Colonic mucosa (tissue), 4 donors: ENCODE results near the gene NUP98. TPM values are rescaled to one million over a fixed set of nuclear protein-coding genes. Genes with fewer than 3 reads are reported as not detected.
"Not testable (repeated sequence)": the region's sequence is repeated elsewhere in the genome, so short reads cannot be mapped to it uniquely, and the experiment has no call there.

ENCODE experiments used
- DNase-seq: peaks from one replicate; pipeline ENCODE4 v3.0.0-alpha.2; 2020
- H3K27ac ChIP-seq: fragments of 200-600 bp; one replicate; pipeline ENCODE4 v1.8.0; 2021
- H3K27me3 ChIP-seq: fragments of 200-600 bp; one replicate; pipeline ENCODE4 v1.8.0; 2021
- H3K36me3 ChIP-seq: fragments of 200-600 bp; one replicate; pipeline ENCODE4 v1.8.0; 2021
- H3K4me1 ChIP-seq: fragments of 200-600 bp; one replicate; pipeline ENCODE4 v1.8.0; 2021; ENCODE audit warnings: mild to moderate bottlenecking
- H3K4me3 ChIP-seq: fragments of 200-600 bp; one replicate; pipeline ENCODE4 v1.8.0; 2021
- H3K9ac ChIP-seq, 2 donors: one replicate each; pipeline ENCODE4 v1.7.0; 2013; ENCODE audit warnings: control low read depth in 2 of 2, low read depth in 2 of 2, low read length in 2 of 2
- H3K9me3 ChIP-seq: fragments of 200-600 bp; one replicate; pipeline ENCODE4 v1.8.0; 2021
- intact Hi-C: fragments of 100-400 bp; cut with DNase I; formaldehyde crosslinking; loops from one replicate; pipeline ENCODE4 v1.14.1; 2022
- total RNA-seq, 2 donors: library from RNA; stranded (reverse); fragmentation: NEBNext Ultra II Directional in 1 of 2; extraction: Animal tissue kit (Norgen Biotek cat#: 25700) in 1 of 2; gene quantifications; one replicate each; pipeline ENCODE4 v1.2.1, GENCODE V29; 2021
- TF ChIP-seq, protein P1 (sequence below): fragments of 200-600 bp; IDR thresholded peaks from one replicate; pipeline ENCODE4 v1.8.0; 2022; ENCODE audit warnings: antibody characterized with exemption, mild to moderate bottlenecking
- donor health status: healthy.
- donor health status: DM: no; HTN: no; CAD: no.
- donor health status: DM: no; HTN: no; CAD: no.

NUP98 gene
- total RNA-seq, 2 donors from 2014 or later = 59.2 to 76.7 TPM

DNA sequence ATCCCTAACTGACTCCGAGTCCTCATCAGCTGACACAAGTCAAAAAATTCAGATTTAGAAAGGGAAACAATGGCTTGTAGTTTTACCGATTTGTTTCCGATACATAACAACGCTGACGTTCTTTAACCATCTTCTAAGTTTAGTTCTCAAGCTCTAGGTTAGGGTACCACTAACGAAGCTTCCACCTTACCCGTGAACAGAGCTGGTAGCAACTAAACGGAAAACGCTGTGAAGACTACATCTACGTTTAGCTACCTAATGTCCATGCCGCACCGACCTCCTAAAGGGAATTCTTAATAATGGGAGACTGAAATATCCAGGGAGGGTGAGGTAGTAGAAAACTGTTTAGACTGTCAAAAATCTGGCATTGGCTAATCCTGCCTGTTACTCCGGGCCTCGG lies 1.0 kb downstream of the NUP98 start:
- no peaks in the 10 kb centered on the region for H3K9me3 ChIP-seq
- intact Hi-C loops = no loop called here
- H3K4me3 ChIP-seq = peak overlapping the region; percentile 75
- H3K9ac ChIP-seq = peak overlapping the region; percentile 48 to 93
- H3K27me3 ChIP-seq = no peaks in the 10 kb centered on the region
- H3K36me3 ChIP-seq = no peaks in the 10 kb centered on the region
- H3K4me1 ChIP-seq = peaks cover 9% of the 10 kb centered on the region
- DNase-seq = no peak
- TF ChIP-seq, protein P1, sequence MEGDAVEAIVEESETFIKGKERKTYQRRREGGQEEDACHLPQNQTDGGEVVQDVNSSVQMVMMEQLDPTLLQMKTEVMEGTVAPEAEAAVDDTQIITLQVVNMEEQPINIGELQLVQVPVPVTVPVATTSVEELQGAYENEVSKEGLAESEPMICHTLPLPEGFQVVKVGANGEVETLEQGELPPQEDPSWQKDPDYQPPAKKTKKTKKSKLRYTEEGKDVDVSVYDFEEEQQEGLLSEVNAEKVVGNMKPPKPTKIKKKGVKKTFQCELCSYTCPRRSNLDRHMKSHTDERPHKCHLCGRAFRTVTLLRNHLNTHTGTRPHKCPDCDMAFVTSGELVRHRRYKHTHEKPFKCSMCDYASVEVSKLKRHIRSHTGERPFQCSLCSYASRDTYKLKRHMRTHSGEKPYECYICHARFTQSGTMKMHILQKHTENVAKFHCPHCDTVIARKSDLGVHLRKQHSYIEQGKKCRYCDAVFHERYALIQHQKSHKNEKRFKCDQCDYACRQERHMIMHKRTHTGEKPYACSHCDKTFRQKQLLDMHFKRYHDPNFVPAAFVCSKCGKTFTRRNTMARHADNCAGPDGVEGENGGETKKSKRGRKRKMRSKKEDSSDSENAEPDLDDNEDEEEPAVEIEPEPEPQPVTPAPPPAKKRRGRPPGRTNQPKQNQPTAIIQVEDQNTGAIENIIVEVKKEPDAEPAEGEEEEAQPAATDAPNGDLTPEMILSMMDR = no peak
- H3K27ac ChIP-seq = peak overlapping the region; percentile 88

DNA sequence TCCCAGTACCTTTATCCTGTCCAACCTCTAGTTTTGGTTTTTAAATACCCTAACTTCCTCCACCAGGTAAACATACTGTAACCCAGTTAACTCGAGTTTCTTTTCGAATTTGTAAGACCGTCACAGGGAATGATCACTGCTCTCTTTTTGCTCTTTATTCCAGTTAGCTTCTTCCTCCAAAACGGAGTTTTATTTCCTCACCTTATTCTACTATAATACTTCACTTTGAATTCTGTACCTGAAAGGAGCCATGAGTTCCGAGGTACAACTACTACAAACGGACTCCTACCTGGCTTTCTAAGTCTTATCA lies 1.4 kb downstream of the NUP98 start:
- peak overlapping the region in 1 of 2 donors; percentile 93 for H3K9ac ChIP-seq
- H3K36me3 ChIP-seq = no peaks in the 10 kb centered on the region
- H3K27ac ChIP-seq = no peak overlapping the region
- DNase-seq = no peak
- H3K27me3 ChIP-seq = no peaks in the 10 kb centered on the region
- TF ChIP-seq, protein P1 = no peak
- H3K9me3 ChIP-seq = no peaks in the 10 kb centered on the region
- H3K4me3 ChIP-seq = peak overlapping the region; percentile 75
- H3K4me1 ChIP-seq = peaks cover 9% of the 10 kb centered on the region
- intact Hi-C loops = no loop called here

DNA sequence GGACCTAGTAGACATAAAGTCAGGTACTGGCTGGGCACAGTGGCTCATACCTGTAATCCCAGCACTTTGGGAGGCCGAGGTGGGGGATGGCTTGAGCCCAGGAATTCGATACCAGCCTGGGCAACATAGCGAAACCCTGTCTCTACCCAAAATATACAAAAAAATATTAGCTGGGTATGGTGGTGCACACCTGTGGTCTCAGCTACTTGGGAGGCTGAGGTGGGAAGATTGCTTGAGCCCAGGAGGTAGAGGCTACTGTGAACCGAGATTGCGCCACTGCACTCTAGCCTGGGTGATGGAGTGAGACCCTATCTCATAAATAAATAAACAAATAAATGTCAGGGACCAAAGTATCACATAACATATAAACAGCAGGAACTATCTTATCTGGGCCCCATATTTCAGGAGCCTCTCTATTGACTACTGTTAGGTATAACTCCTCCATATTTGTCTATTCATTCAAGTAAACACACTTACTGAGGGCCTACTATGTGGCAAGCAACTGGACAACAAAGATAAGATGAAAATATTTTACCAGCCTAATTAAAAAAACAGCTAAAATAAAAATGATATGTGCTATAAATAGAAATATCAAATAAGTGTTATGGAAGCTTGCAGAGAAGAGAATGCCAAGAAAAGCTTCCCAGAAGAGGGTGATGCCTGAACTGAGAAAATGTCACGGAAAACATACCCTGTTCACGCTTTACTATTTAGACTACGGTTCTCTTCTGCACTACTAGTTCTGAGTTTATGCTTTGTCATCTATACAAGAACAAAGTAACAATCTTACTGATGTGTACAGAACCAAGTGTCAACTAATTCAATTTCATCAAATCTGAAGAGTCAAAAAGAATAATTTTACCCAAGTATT lies 2.0 kb downstream of the NUP98 start:
- Histone ChIP-seq H3K27me3 (no peaks in the 10 kb centered on the region), H3K36me3 (no peaks in the 10 kb centered on the region), H3K27ac (no peak overlapping the region), H3K4me3 (peak overlapping the region; percentile 75), H3K9ac (no peak overlapping the region), H3K9me3 (no peaks in the 10 kb centered on the region), H3K4me1 (peaks cover 9% of the 10 kb centered on the region)
- TF ChIP-seq, protein P1 = no peak
- intact Hi-C loops = no loop called here
- DNase-seq = no peak

DNA sequence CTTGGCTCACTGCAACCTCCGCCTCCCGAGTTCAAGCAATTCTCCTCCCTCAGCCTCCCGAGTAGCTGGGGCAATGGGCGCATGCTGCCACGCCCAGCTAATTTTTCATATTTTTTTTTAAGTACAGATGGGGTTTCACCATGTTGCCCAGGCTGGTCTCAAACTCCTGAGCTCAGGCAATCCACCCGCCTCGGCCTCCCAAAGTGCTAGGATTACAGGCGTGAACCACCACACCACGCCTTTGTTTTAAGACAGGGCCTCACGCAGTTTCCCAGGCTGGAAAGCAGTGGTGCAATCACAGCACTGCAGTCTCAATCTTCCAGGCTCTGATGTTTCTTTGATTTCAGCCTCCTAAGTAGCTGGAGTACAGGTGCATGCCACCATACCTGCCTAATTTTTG lies 3.0 kb downstream of the NUP98 start:
- H3K9me3 ChIP-seq, DNase-seq, intact Hi-C loops, H3K36me3 ChIP-seq, H3K4me3 ChIP-seq, H3K4me1 ChIP-seq, H3K27me3 ChIP-seq, H3K27ac ChIP-seq: not testable (repeated sequence)
- H3K9ac ChIP-seq = peak overlapping the region in 1 of 2 donors; percentile 18

DNA sequence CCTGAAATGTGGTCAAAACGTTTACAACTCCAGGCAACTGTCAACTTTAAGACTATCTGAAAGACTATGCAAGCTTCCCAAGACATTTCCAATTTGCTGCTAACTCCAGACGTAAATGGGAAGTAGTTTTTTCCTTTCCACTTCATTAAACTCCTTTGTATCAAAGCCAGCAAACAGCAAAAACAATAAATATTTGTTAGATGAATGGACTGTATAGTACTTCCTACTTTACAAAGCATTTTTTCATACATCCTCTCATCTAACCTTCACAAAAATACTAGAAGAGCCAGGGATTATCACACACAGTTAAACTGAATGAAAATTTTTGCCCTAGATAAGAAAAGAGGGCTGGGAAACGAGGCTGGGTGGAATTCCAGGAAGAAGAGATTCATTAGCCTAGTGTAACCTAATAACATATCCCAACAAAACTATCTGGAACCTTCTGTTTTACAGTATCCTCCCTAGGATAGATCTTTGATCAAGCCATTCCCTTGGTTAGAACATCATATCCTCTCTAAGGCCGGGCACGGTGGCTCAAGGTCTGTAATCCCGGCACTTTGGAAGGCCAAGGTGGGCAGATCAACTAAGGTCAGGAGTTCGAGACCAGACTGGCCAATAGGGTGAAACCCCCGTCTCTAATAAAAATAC lies 10.4 kb downstream of the NUP98 start:
- no peaks in the 10 kb centered on the region for H3K4me1 ChIP-seq

More for the DNA sequence above, 10.4 kb downstream of the NUP98 start:
- no peaks in the 10 kb centered on the region for H3K9me3 ChIP-seq
- TF ChIP-seq, protein P1 = no peak
- H3K27ac ChIP-seq = no peak overlapping the region
- no peak overlapping the region for H3K4me3 ChIP-seq
- H3K27me3 ChIP-seq = no peaks in the 10 kb centered on the region
- no peaks in the 10 kb centered on the region for H3K36me3 ChIP-seq
- DNase-seq = no peak
- no peak overlapping the region for H3K9ac ChIP-seq
- intact Hi-C loops = no loop called here
